Bone marrow (tissue), 2 donors: ENCODE data around the gene ST3GAL3.
"Not testable (repeated sequence)": the region's sequence is repeated elsewhere in the genome, so short reads cannot be mapped to it uniquely, and the experiment has no call there.

Experiments used
- DNase-seq, 2 donors: peaks; one replicate each; lab custom pipeline; 2025; lab: John Stamatoyannopoulos, UW

ST3GAL3 gene

GRCh38 chr1:43822040-43822690, 114.8 kb downstream of the ST3GAL3 start:
- no peak for DNase-seq

DNA sequence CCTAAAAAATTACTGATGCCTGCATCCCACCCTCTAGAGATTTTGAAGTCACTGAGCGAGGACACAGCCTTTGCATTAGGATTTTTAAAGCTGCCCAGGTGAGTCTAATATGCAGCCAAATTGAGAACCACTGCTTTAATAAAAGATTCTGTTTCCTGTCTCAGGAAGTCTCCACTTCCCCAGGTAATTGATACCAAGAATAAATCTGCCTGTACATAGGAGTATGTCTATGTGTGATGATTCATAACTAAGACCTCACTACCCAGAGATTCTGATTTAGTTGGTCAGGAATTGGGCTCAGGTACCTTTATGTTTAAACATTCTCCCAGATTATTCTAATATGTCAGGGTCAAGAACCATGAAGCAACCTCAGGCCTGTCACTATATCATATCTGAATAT, 117.5 kb downstream of the ST3GAL3 start:
- no peak for DNase-seq

DNA sequence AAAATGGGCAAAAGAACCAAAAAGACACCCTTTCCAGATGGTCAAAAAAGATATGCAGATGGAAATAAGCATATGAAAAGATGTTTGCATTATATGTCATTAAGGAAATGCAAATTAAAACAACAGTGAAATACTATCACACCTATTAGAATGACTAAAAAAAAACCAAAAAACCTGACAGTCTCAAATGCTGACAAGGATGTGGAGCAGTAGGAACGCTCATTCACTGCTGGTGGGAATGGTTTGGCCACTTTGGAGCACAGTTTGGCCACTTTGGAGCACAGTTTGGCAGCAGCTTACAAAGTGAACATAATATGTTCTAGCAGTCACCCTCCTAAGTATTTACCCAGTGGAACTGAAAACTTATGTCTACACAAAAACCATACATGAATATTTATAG, 121.2 kb downstream of the ST3GAL3 start:
- DNase-seq = no peak

DNA sequence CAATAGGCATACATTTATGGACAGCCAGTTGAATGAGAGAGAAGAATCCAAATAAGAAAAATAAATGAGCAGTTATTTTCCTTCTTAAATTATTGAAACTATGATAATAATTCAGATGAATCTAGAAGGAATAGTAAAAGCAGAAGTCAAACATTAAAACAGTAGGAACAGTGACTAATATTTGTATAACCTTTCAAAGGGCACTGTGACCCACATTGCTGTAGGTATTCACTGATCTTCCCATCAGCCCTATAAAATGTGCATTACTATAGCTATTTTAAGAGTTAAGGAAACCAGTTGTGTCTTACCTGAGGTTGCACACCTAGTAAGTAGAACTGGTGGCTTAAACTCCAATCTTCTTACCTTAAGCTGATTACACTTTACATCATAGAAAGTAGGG, 123.5 kb downstream of the ST3GAL3 start:
- DNase-seq = no peak

DNA sequence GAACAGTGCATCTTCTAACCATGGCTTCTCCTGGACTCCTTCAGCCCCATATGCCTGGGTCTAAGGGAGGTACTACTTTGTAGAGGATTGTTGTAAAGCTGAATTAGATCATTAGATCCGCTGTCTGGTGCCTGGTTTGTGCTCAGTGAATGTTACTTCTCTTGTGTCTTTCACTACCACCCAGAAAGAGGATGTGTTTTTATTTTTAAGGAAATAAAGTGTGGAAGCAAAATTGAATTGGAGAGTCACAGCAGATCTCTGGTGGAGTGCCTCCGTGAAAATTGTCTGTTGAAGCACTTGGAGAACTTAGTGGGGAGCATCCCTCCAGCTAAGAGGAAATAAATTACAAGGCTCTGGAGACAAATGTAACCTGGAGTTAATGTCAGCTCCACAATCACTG, 124.5 kb downstream of the ST3GAL3 start:
- no peak for DNase-seq

DNA sequence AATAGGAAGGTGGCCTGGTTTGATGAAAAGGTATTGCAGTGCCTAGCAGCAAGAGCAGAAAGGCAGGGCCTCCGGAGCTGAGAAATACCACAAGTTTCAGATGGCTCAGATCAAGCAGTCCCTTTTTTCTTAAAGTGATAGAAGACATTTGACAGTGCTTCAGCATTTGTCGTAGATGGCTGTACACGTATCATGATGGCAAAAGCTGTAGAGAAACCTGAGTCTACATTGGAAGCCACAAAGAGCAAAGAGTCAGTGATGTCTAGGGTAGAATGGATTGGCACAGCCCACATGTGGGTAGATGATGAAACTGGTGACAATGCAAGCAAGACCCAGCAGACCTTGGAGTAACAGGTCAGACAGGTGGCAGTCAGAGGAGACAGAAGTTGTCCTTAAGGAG, 124.9 kb downstream of the ST3GAL3 start:
- no peak for DNase-seq

DNA sequence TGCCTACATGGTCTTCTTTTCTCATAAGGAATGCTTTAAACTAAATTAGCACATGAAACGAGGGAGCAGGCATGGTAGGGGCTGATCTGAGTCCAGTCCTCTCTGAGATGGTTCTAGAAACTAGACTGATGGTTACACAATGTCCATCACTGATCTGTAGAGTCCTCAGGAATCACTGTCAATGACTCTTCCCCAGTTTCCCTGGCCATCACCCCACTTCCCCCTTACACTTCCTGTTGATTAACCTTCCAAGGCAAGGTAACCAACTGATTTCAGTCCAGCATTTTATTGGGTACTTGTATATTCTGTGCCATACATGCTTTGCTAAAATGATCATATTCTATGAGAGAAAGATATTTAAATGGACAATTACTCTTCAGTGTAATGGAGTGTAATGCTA, 125.7 kb downstream of the ST3GAL3 start:
- DNase-seq = no peak

- not testable (repeated sequence) for DNase-seq
Measured at GRCh38 chr1:43833902-43834279, 126.6 kb downstream of the ST3GAL3 start.

DNA sequence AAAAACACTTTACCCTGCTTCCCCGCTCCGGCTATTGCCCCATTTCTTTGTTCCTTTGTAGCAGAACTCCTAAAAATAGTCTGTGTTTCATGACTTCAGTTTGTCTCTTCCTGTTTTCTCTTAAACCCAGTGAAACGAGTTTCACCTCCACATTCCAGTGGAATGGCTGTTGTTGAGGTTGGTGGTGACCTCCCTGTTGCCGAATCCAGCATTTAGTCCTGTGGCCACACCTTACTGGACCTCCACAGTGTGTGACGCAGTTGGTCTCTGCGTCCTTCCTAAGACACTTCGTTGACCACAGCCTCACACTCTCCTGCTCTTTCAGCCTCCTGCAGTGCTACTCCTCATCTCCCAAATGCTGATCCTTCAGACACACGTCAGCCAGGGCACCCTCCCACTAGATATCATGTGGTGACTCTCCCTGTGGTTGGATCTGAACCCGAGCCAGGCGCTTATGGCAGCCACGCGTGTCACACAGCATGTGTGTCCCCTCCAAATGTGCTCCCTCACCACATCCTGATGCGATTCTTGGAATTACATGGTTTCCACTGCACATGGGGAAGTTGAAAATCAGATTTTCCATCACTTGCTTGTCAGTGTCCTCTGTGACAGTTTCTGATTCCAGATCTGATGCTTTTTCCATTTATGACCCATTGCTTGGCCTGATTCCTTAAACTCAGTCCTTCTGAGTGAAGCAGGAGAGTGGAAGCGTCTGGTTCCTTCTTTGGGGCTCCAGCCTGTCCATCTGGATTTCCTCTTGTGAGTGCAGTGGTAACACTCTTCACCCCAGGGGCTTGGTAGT, 127.1 kb downstream of the ST3GAL3 start:
- DNase-seq = no peak

DNA sequence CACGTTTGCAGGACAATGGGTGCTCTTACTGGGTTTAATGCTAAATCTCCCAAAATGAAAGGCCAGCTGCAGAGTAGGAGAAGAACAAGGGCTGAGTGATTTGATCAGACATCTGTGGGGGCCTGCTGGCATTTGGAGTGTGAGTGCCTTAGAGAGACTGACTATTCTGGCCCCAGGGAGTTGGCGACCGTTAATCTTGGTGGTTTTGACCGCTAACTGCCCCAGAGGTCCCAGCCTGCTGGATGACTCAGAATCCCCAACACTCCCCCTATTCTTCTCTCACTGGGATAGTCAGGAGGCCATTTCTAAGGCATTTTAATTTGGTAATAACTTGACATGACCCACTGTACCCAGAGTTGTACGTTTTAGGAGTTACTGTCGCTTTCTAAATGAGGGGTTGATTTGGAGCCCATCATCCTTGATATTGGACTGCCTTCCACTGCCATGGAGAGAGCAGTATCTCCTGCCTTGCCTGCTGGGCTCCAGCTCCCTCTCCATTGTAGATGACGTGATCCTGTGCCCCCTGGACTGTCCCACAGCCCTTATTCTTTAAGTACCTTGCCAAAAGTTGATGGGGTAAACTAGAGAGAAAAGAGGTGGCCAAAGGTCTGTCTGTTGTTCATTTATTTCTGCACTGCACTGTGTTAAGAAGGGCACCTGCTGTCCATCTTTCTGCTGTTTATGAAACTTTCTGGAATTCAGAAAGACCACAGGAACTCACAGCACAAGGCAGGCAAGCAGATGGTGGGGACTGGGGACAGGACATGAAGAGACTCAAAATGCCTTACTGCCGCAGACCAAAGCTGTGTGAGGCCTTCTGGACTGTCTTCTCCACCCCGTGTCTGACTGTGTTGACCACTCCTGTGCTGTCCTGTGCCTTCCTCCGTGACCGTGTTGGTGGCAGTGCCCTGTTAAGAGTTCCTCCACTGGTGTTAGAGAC, 128.0 kb downstream of the ST3GAL3 start:
- DNase-seq = no peak

DNA sequence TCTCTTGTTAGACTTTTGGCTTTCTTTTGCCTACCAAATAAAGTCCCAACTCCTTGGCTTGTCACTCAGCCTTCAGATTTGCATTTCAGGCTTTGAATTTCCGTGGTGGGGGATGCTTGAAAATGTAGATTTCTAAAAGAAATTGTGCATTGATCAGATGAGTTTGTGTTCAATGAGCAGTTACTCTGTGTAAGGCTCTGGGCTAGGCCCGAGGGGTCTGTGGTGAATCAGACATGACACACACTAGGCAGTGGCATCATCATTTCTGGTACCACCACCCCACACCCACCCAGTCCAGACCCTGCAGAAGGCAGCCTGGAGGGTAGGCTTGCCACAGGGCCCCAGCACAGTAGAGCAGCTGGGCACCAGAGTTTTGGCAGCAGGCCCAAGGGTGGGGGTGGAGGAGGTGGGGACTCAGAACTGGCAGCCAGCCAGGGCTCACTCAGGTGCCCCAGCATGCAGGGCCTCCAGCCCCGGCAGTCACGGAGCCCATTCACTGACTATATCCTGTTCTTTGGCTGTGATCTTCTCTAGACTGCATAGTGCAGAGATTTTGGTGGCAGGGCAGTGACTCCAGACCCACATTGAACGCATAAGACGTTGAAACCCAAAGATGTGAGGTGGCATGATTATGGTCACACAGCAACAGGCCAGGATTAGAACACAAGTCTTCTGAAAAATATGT, 129.1 kb downstream of the ST3GAL3 start:
- peak in 1 of 2 donors; percentile 43 for DNase-seq

DNA sequence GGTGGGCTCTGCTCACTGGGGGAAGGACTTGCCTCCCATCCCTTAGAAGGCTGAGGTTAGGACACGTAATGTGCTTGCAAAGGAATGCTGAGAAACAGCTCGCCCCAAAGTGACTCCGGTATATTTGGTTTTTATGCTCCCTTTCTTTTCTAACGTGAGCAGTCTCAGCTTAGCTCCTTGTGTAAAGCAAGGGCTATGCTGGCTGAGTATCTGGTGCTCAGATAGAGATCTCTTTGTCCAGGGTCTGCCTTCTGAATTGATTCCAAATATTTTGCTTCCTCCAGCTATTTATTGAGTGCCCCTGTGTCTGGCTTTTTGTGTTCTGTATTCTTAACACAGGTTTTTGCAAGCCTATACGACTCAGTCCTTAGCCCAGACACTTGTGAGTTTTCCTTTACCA, 131.7 kb downstream of the ST3GAL3 start:
- no peak for DNase-seq

GRCh38 chr1:43841321-43842174, 134.2 kb downstream of the ST3GAL3 start:
- DNase-seq = no peak

- DNase-seq = no peak
Measured at GRCh38 chr1:43842175-43842498, 134.8 kb downstream of the ST3GAL3 start.

- DNase-seq = no peak
Measured at GRCh38 chr1:43843684-43844083, 136.3 kb downstream of the ST3GAL3 start.

GRCh38 chr1:43844114-43844513, 136.8 kb downstream of the ST3GAL3 start:
- no peak for DNase-seq

DNA sequence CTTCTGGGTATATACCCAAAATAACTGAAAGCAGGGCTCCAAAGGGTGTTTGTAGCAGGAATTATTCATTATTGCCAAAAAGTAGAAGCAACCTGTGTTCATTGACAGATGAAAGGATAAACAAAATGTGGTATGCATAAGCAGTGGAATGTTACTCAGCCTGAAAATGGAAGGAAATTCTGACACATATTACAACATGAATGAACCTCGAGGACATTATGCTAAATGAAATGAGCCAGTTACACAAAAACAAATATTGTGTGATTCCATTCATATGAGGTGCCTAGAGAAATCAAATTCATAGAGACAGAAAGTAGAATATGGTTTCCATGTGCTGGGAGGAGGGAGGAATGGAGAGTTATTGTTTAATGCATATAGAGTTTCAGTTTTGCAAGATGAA, 140.0 kb downstream of the ST3GAL3 start:
- DNase-seq = no peak

DNA sequence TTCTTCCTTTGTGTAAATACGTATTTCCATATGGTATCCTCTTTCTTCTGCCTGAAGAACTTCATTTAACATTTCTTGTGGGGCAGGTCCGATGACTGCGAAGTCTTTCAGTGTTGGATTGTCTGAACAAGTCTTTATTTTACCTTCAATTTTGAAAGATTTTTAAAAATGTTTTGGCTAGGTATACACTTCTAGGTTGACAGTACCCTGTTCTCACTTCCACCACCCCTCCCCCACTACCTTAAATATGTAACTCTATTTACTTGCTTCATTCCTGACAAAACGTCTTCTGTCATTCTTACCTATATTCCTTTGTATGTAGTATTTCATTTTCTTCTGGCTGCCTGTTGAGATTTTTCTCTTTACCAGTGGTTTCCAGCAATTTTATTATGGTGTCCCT, 140.5 kb downstream of the ST3GAL3 start:
- no peak for DNase-seq

DNA sequence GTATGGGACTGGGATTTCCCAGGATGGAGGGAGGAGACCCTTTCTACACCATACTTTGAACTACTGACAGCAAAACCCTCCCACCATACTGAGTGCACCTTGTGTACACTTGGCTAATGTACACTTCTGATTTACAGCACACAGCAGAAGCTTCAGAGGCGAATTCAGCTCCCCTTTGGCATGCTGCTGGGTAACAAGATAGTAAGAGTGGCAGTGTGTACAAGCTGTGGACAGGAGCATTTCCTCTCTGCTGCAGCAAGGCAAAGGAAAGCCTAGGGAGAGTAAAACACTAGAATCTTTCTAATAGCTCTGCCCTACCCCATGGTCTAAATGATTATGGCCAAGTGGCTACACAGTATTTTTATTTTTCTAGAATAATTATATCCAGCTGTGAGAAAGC, 142.3 kb downstream of the ST3GAL3 start:
- DNase-seq = no peak

DNA sequence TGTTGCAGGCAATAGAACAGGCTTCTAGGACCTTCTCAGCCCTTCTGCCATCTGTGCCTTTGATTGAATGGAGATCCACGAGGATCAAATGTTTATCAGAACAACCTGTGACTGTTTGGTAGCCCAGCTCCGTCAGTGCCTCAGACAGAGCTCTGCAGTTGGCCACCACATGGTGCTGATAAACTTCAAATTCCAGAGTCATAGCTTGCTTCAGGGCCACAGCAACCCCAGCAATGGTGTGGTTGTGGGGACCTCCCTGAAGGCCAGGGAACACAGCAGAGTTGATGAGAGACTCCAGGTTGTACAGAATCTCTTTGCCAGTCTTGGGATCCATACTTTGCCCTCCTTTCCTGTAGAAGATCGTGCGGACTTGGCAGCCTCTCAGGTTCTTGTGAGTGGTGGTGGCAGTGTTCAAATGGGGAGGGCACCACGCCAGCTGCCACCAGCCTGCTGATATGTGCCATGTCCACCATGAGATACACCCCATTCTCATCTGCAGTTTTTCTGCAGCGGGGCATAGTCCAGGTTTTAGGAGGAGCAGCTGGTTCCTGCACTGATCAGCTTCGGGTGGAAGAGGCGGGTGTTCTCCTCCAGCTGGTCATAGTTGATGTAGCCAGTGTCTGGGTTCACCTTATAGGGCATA, 143.4 kb downstream of the ST3GAL3 start:
- no peak for DNase-seq
